Central memory CD4-positive, alpha-beta T cell (primary cell): ENCODE data around the gene SPATA32.
A peak's percentile ranks its signal among the peaks of the same experiment; 100 is the strongest.
"Not testable (repeated sequence)": the region's sequence is repeated elsewhere in the genome, so short reads cannot be mapped to it uniquely, and the experiment has no call there.

Experiments
- DNase-seq: peaks from one replicate; pipeline ENCODE4 v3.0.0; 2022

The SPATA32 gene

GRCh38 chr17:45270828-45271418 lies 9.0 kb upstream of the SPATA32 start:
- peak; percentile 32 for DNase-seq

- no peak for DNase-seq
Measured at GRCh38 chr17:45269912-45270311, 8.0 kb upstream of the SPATA32 start.

- DNase-seq, result no peak
Measured at GRCh38 chr17:45267436-45268055, 5.7 kb upstream of the SPATA32 start.

- no peak for DNase-seq
Measured at GRCh38 chr17:45266372-45266926, 4.6 kb upstream of the SPATA32 start.

- DNase-seq, result no peak
Measured at GRCh38 chr17:45265821-45266220, 3.9 kb upstream of the SPATA32 start.

- DNase-seq, result no peak
Measured at GRCh38 chr17:45264988-45265387, 3.1 kb upstream of the SPATA32 start.

GRCh38 chr17:45264430-45264829 lies 2.5 kb upstream of the SPATA32 start:
- DNase-seq, result no peak

- no peak for DNase-seq
Measured at GRCh38 chr17:45263477-45263860, 1.6 kb upstream of the SPATA32 start.

GRCh38 chr17:45262516-45263476 lies 902 bp upstream of the SPATA32 start:
- DNase-seq, result no peak

- no peak for DNase-seq
Measured at GRCh38 chr17:45260204-45260783, 1.6 kb downstream of the SPATA32 start.

GRCh38 chr17:45258981-45259380 lies 2.9 kb downstream of the SPATA32 start:
- no peak for DNase-seq

GRCh38 chr17:45257115-45257514 lies 4.8 kb downstream of the SPATA32 start:
- no peak for DNase-seq

- no peak for DNase-seq
Measured at GRCh38 chr17:45256114-45256966, 5.6 kb downstream of the SPATA32 start.

- DNase-seq, result no peak
Measured at GRCh38 chr17:45255358-45255757, 6.5 kb downstream of the SPATA32 start.

GRCh38 chr17:45253879-45254278 lies 8.0 kb downstream of the SPATA32 start:
- no peak for DNase-seq

- DNase-seq, result not testable (repeated sequence)
Measured at GRCh38 chr17:45253237-45253636, 8.7 kb downstream of the SPATA32 start.

GRCh38 chr17:45251931-45252330 lies 10.0 kb downstream of the SPATA32 start:
- DNase-seq, result no peak

GRCh38 chr17:45248132-45248957 lies 13.5 kb downstream of the SPATA32 start:
- peak; percentile 86 for DNase-seq

GRCh38 chr17:45247429-45248131 lies 14.3 kb downstream of the SPATA32 start:
- DNase-seq, result peak; percentile 95

- DNase-seq, result peak; percentile 85
Measured at GRCh38 chr17:45246861-45247428, 14.9 kb downstream of the SPATA32 start.
